NCI-H2227 (cell line): Measurements from ENCODE around the gene STK17A.
"Not testable (repeated sequence)": the region's sequence is repeated elsewhere in the genome, so short reads cannot be mapped to it uniquely, and the experiment has no call there.

Source experiments
- DNase-seq: peaks from one replicate; lab custom pipeline; 2025; ENCODE audit not compliant: unreplicated experiment; lab: John Stamatoyannopoulos, UW

Gene STK17A

GRCh38 chr7:43568529-43568928 lies 14.4 kb upstream of the STK17A start:
- peak; percentile 14 for DNase-seq

GRCh38 chr7:43569424-43569823 lies 13.5 kb upstream of the STK17A start:
- DNase-seq: no peak

- no peak for DNase-seq
Measured at GRCh38 chr7:43570688-43571365, 12.1 kb upstream of the STK17A start.

GRCh38 chr7:43572516-43573049 lies 10.3 kb upstream of the STK17A start:
- no peak for DNase-seq

- not testable (repeated sequence) for DNase-seq
Measured at GRCh38 chr7:43573832-43574231, 9.1 kb upstream of the STK17A start.

- DNase-seq: no peak
Measured at GRCh38 chr7:43575506-43575905, 7.4 kb upstream of the STK17A start.

GRCh38 chr7:43576241-43576640 lies 6.7 kb upstream of the STK17A start:
- DNase-seq: no peak

GRCh38 chr7:43577485-43577951 lies 5.4 kb upstream of the STK17A start:
- no peak for DNase-seq

GRCh38 chr7:43583424-43584194 lies 701 bp downstream of the STK17A start:
- DNase-seq: peak; percentile 63

- DNase-seq: no peak
Measured at GRCh38 chr7:43584195-43584586, 1.3 kb downstream of the STK17A start.

GRCh38 chr7:43584733-43585132 lies 1.8 kb downstream of the STK17A start:
- not testable (repeated sequence) for DNase-seq

GRCh38 chr7:43585562-43585961 lies 2.7 kb downstream of the STK17A start:
- DNase-seq: no peak

GRCh38 chr7:43586251-43586900 lies 3.5 kb downstream of the STK17A start:
- no peak for DNase-seq

- no peak for DNase-seq
Measured at GRCh38 chr7:43588477-43589132, 5.7 kb downstream of the STK17A start.

- DNase-seq: no peak
Measured at GRCh38 chr7:43589133-43589478, 6.2 kb downstream of the STK17A start.

- no peak for DNase-seq
Measured at GRCh38 chr7:43589728-43590127, 6.8 kb downstream of the STK17A start.

- DNase-seq: no peak
Measured at GRCh38 chr7:43590862-43591557, 8.1 kb downstream of the STK17A start.

GRCh38 chr7:43591558-43592180 lies 8.8 kb downstream of the STK17A start:
- no peak for DNase-seq

- DNase-seq: no peak
Measured at GRCh38 chr7:43592326-43592725, 9.4 kb downstream of the STK17A start.

- DNase-seq: no peak
Measured at GRCh38 chr7:43593010-43593409, 10.1 kb downstream of the STK17A start.
